ENCODE measurements around the gene RAB25. TPM values are rescaled to one million over a fixed set of nuclear protein-coding genes. Genes with fewer than 3 reads are reported as not detected.

Gene RAB25
- total and polyA plus RNA-seq, 2 of the 13 experiments (the other 11 are each of a cell fraction or from before 2014, with no cell fraction given), result 0.20 to 0.22 TPM

- BruUV-seq (replicated peaks), result no TSS peak
- H3K9me3 ChIP-seq (ENCODE audit: low read length), result no peaks in the 10 kb centered on the region
- ATAC-seq (no peak), DNase-seq (ENCODE audit: low spot score) (no peak), FAIRE-seq (no peak)
- in situ Hi-C loops (cut with HindIII; ENCODE audit: extremely low pct_ligation_motif_present, low pct_unique_long_range_greater_than_20kb), result no loop called here
- no peak overlapping the region for H3K4me2 ChIP-seq (ENCODE audit: low read depth, low read length)
- WGBS (ENCODE audit: low lambda C conversion rate), result 45% methylated on average over 6 of the region's 6 CpGs
- intact Hi-C loops (cut with micrococcal nuclease; ENCODE audit: unreplicated experiment), result no loop called here
- no peak overlapping the region for H3K9ac ChIP-seq (ENCODE audit: insufficient read depth, low read depth, low read length)
- H3K27me3 ChIP-seq (ENCODE audit: control insufficient read depth in 1 of 2, insufficient read depth in 2 of 2, low read length in 2 of 2), result 0 out of 5 replicates have a peak, but pooled peaks cover 0 to 8% of the 10 kb centered on the region in 2 experiments
- no peaks in the 10 kb centered on the region for H3K36me3 ChIP-seq (replicated peaks in 1 of 2; ENCODE audit: control insufficient read depth in 1 of 2, insufficient read depth in 2 of 2, low read length in 2 of 2)
- H3K4me3 ChIP-seq (replicated peaks in 1 of 3; ENCODE audit: insufficient read depth in 1 of 3, low read depth in 2 of 3, low read length in 3 of 3), result no peak overlapping the region
- H3K4me1 ChIP-seq (ENCODE audit: insufficient read depth, low read length), result peaks cover 81% of the 10 kb centered on the region
- TF ChIP-seq SP4 (CRISPR knock-in tag; IDR thresholded peaks at IDR 0.05), result no peak
- no peak for TF ChIP-seq ZSCAN29 (CRISPR knock-in tag; conservative IDR thresholded peaks at IDR 0.05)
- no peak for TF ChIP-seq SNAI1 (CRISPR knock-in tag; IDR thresholded peaks at IDR 0.05; ENCODE audit: borderline replicate concordance)
- TF ChIP-seq ZNF205 (CRISPR knock-in tag; IDR thresholded peaks at IDR 0.05), result no peak
- no peak for TF ChIP-seq SALL2 (CRISPR knock-in tag; IDR thresholded peaks at IDR 0.05)
- H4K20me1 ChIP-seq (ENCODE audit: insufficient read depth, low read length), result no peaks in the 10 kb centered on the region
- H2AFZ ChIP-seq (ENCODE audit: low read length), result no peak overlapping the region
- CTCF ChIA-PET (ENCODE audit: low intra/inter-chr PET ratio, low total read pairs), result no interaction called here
- POLR2A ChIA-PET, result interaction anchor here (1.4 kb wide), 1 partner anchor 139 kb away, joined by 4 read pairs; the partner anchor contains the start of gene PAQR6
- H3K27ac ChIP-seq (ENCODE audit: extremely low read length, insufficient read depth, low read length), result no peak overlapping the region
- H3K79me2 ChIP-seq (ENCODE audit: insufficient read depth, low read length), result no peaks in the 10 kb centered on the region
Measured at GRCh38 chr1:156108664-156109241, 47.8 kb downstream of the RAB25 start.

DNA sequence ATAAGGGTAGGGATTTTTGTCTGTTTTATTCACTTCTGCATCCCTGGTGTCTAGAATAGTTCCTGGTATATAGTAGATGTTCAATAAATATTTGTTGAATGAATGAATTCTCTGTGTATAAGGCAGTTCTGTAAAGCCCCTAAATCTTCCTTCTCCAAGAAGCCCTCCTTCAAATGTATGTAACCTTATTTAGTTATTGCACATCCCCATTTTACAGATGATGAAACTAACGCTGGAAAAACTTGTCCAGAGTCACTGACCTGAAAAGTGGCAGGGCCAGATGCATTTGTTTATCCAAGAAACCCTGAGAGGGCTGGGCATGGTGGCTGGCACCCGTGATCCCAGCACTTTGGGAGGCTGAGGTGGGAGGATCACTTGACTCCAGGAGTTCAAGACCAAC lies 49.3 kb downstream of the RAB25 start:
- no peak overlapping the region for H3K4me3 ChIP-seq (replicated peaks in 1 of 3; ENCODE audit: insufficient read depth in 1 of 3, low read depth in 2 of 3, low read length in 3 of 3)
- no peak for DNase-seq (ENCODE audit: low spot score)
- H4K20me1 ChIP-seq (ENCODE audit: insufficient read depth, low read length), result peaks cover 1% of the 10 kb centered on the region; the same call in 1 of the 2 replicates
- no peak for ATAC-seq
- intact Hi-C loops (cut with micrococcal nuclease; ENCODE audit: unreplicated experiment), result no loop called here
- H3K36me3 ChIP-seq (replicated peaks in 1 of 2; ENCODE audit: control insufficient read depth in 1 of 2, insufficient read depth in 2 of 2, low read length in 2 of 2), result no peaks in the 10 kb centered on the region
- no peak for FAIRE-seq
- peaks cover 6% of the 10 kb centered on the region for H3K79me2 ChIP-seq (ENCODE audit: insufficient read depth, low read length)
- WGBS (ENCODE audit: low lambda C conversion rate), result 19% methylated on average over 2 of the region's 2 CpGs
- TF ChIP-seq ZNF484 (CRISPR knock-in tag; IDR thresholded peaks at IDR 0.05; ENCODE audit: borderline replicate concordance, low read depth), result no peak
- TF ChIP-seq, protein P1, sequence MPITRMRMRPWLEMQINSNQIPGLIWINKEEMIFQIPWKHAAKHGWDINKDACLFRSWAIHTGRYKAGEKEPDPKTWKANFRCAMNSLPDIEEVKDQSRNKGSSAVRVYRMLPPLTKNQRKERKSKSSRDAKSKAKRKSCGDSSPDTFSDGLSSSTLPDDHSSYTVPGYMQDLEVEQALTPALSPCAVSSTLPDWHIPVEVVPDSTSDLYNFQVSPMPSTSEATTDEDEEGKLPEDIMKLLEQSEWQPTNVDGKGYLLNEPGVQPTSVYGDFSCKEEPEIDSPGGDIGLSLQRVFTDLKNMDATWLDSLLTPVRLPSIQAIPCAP (CRISPR knock-in tag; IDR thresholded peaks at IDR 0.05; ENCODE audit: low read depth), result no peak
- TF ChIP-seq ZNF629 (CRISPR knock-in tag; conservative IDR thresholded peaks at IDR 0.05), result peak; percentile 59; the same call in 1 of the 2 replicates
- TF ChIP-seq ZBTB25 (CRISPR knock-in tag; IDR thresholded peaks at IDR 0.05), result no peak
- no peak for TF ChIP-seq HNRNPH1 (optimal IDR thresholded peaks at IDR 0.05; ENCODE audit: low read depth, low read length)
- ChIA-PET CTCF (ENCODE audit: low intra/inter-chr PET ratio, low total read pairs) (no interaction called here), POLR2A (no interaction called here)
- no peak overlapping the region for H3K27ac ChIP-seq (ENCODE audit: extremely low read length, insufficient read depth, low read length)
- H3K9ac ChIP-seq (ENCODE audit: insufficient read depth, low read depth, low read length), result no peak overlapping the region
- H3K4me1 ChIP-seq (ENCODE audit: insufficient read depth, low read length), result peaks cover 73% of the 10 kb centered on the region
- no peak overlapping the region for H3K4me2 ChIP-seq (ENCODE audit: low read depth, low read length)
- peaks cover 0 to 8% of the 10 kb centered on the region in 2 experiments; a peak in 1 of 5 replicates for H3K27me3 ChIP-seq (ENCODE audit: control insufficient read depth in 1 of 2, insufficient read depth in 2 of 2, low read length in 2 of 2)
- H3K9me3 ChIP-seq (ENCODE audit: low read length), result no peaks in the 10 kb centered on the region
- H2AFZ ChIP-seq (ENCODE audit: low read length), result no peak overlapping the region
- in situ Hi-C loops (cut with HindIII; ENCODE audit: extremely low pct_ligation_motif_present, low pct_unique_long_range_greater_than_20kb), result no loop called here
- no TSS peak for BruUV-seq (replicated peaks)
